ENCODE measurements around the gene C10orf53. TPM values are rescaled to one million over a fixed set of nuclear protein-coding genes. Genes with fewer than 3 reads are reported as not detected.
A peak's percentile ranks its signal among the peaks of the same experiment; 100 is the strongest.

The C10orf53 gene
- total RNA-seq, 1 experiment from 2014 or later: not detected

- CTCF ChIA-PET: no interaction called here
- Mint-ChIP-seq H3K4me3 (ENCODE audit: unreplicated experiment) (no peak overlapping the region), H3K27me3 (ENCODE audit: insufficient read depth, unreplicated experiment) (no peaks in the 10 kb centered on the region), H3K36me3 (ENCODE audit: insufficient read depth, unreplicated experiment) (no peaks in the 10 kb centered on the region), H3K4me1 (ENCODE audit: insufficient read depth, unreplicated experiment) (peaks cover 6% of the 10 kb centered on the region), H3K9me3 (ENCODE audit: unreplicated experiment) (peaks cover 10% of the 10 kb centered on the region), H3K27ac (ENCODE audit: low read depth, unreplicated experiment) (no peak overlapping the region)
- DNase-seq (ENCODE audit: unreplicated experiment): no peak
- intact Hi-C loops (cut with micrococcal nuclease): no loop called here
- POLR2A ChIA-PET: no interaction called here
- BruUV-seq (replicated peaks): no TSS peak
- no peak for TF ChIP-seq CTCF (IDR thresholded peaks at IDR 0.05; ENCODE audit: unreplicated experiment)
Observed at GRCh38 chr10:49655099-49655498, 24.4 kb upstream of the C10orf53 start.

GRCh38 chr10:49656845-49657493 is 22.5 kb upstream of the C10orf53 start:
- intact Hi-C loops (cut with micrococcal nuclease): no loop called here
- ChIA-PET POLR2A (interaction anchor here (0.7 kb wide), 1 partner anchor 55 kb away, joined by 3 read pairs; no protein-coding TSS in a partner anchor), CTCF (no interaction called here)
- no peak overlapping the region for H3K27ac Mint-ChIP-seq (ENCODE audit: low read depth, unreplicated experiment)
- no peak for DNase-seq (ENCODE audit: unreplicated experiment)
- no peaks in the 10 kb centered on the region for H3K36me3 Mint-ChIP-seq (ENCODE audit: insufficient read depth, unreplicated experiment)
- no TSS peak for BruUV-seq (replicated peaks)
- no peaks in the 10 kb centered on the region for H3K27me3 Mint-ChIP-seq (ENCODE audit: insufficient read depth, unreplicated experiment)
- H3K4me1 Mint-ChIP-seq (ENCODE audit: insufficient read depth, unreplicated experiment): peaks cover 11% of the 10 kb centered on the region
- no peak for TF ChIP-seq CTCF (IDR thresholded peaks at IDR 0.05; ENCODE audit: unreplicated experiment)
- H3K9me3 Mint-ChIP-seq (ENCODE audit: unreplicated experiment): peaks cover 10% of the 10 kb centered on the region
- no peak overlapping the region for H3K4me3 Mint-ChIP-seq (ENCODE audit: unreplicated experiment)

GRCh38 chr10:49657606-49658005 is 21.8 kb upstream of the C10orf53 start:
- peaks cover 11% of the 10 kb centered on the region for H3K4me1 Mint-ChIP-seq (ENCODE audit: insufficient read depth, unreplicated experiment)
- no peak for DNase-seq (ENCODE audit: unreplicated experiment)
- H3K36me3 Mint-ChIP-seq (ENCODE audit: insufficient read depth, unreplicated experiment): no peaks in the 10 kb centered on the region
- no peak overlapping the region for H3K27ac Mint-ChIP-seq (ENCODE audit: low read depth, unreplicated experiment)
- ChIA-PET POLR2A (interaction anchor here (0.7 kb wide), 1 partner anchor 54 kb away, joined by 3 read pairs; no protein-coding TSS in a partner anchor), CTCF (interaction anchor here (0.6 kb wide), 1 partner anchor 153 kb away, joined by 3 read pairs; no protein-coding TSS in a partner anchor)
- H3K9me3 Mint-ChIP-seq (ENCODE audit: unreplicated experiment): peaks cover 10% of the 10 kb centered on the region
- no peaks in the 10 kb centered on the region for H3K27me3 Mint-ChIP-seq (ENCODE audit: insufficient read depth, unreplicated experiment)
- no TSS peak for BruUV-seq (replicated peaks)
- intact Hi-C loops (cut with micrococcal nuclease): no loop called here
- no peak overlapping the region for H3K4me3 Mint-ChIP-seq (ENCODE audit: unreplicated experiment)
- no peak for TF ChIP-seq CTCF (IDR thresholded peaks at IDR 0.05; ENCODE audit: unreplicated experiment)

- intact Hi-C loops (cut with micrococcal nuclease): no loop called here
- BruUV-seq (replicated peaks): no TSS peak
- Mint-ChIP-seq H3K4me1 (ENCODE audit: insufficient read depth, unreplicated experiment) (peaks cover 10% of the 10 kb centered on the region), H3K4me3 (ENCODE audit: unreplicated experiment) (no peak overlapping the region), H3K36me3 (ENCODE audit: insufficient read depth, unreplicated experiment) (no peaks in the 10 kb centered on the region), H3K27ac (ENCODE audit: low read depth, unreplicated experiment) (no peak overlapping the region), H3K9me3 (ENCODE audit: unreplicated experiment) (peaks cover 10% of the 10 kb centered on the region), H3K27me3 (ENCODE audit: insufficient read depth, unreplicated experiment) (no peaks in the 10 kb centered on the region)
- DNase-seq (ENCODE audit: unreplicated experiment): peak; percentile 53
- TF ChIP-seq CTCF (IDR thresholded peaks at IDR 0.05; ENCODE audit: unreplicated experiment): no peak
- POLR2A ChIA-PET: interaction anchor here (1.2 kb wide), 1 partner anchor 45 kb away, joined by 3 read pairs; no protein-coding TSS in a partner anchor
- CTCF ChIA-PET: interaction anchor here (0.6 to 1.1 kb wide), 3 partner anchors 66 to 234 kb away, joined by 3 read pairs; no protein-coding TSS in a partner anchor
Observed at GRCh38 chr10:49661140-49661856, 18.2 kb upstream of the C10orf53 start.

All from MCF 10A (cell line).